HEK293T (cell line): ENCODE measurements around the gene RAD9B.

Experiments used
- ELF4 ChIP-seq: fragments of 450-650 bp; IDR thresholded peaks from 2 replicates; pipeline ENCODE4 v1.6.1; 2017; ENCODE audit warnings: antibody characterized with exemption
- FOXK2 ChIP-seq: fragments of 450-650 bp; IDR thresholded peaks from 2 replicates; pipeline ENCODE4 v1.6.1; 2016; ENCODE audit warnings: mild to moderate bottlenecking
- L3MBTL2 ChIP-seq: fragments of 450-650 bp; conservative IDR thresholded peaks from 2 replicates; pipeline ENCODE4 v1.6.1; 2016; ENCODE audit warnings: mild to moderate bottlenecking
- TARDBP ChIP-seq: fragments of 450-650 bp; IDR thresholded peaks from 2 replicates; pipeline ENCODE4 v1.6.1; 2016

GRCh38 chr12:110533607-110534006 is 31.5 kb downstream of the RAD9B start:
- TF ChIP-seq FOXK2, result no peak
- no peak for TF ChIP-seq TARDBP
- no peak for TF ChIP-seq L3MBTL2
- TF ChIP-seq ELF4, result no peak
